GM18520 (cell line): Measurements from ENCODE around the gene PDGFA.
"Not testable (repeated sequence)": the region's sequence is repeated elsewhere in the genome, so short reads cannot be mapped to it uniquely, and the experiment has no call there.

Experiments used
- ATAC-seq: cut with Tn5 transposase; IDR thresholded peaks from one replicate; pipeline ENCODE4 v1.9.1; 2021; ENCODE audit not compliant: unreplicated experiment

The PDGFA gene

DNA sequence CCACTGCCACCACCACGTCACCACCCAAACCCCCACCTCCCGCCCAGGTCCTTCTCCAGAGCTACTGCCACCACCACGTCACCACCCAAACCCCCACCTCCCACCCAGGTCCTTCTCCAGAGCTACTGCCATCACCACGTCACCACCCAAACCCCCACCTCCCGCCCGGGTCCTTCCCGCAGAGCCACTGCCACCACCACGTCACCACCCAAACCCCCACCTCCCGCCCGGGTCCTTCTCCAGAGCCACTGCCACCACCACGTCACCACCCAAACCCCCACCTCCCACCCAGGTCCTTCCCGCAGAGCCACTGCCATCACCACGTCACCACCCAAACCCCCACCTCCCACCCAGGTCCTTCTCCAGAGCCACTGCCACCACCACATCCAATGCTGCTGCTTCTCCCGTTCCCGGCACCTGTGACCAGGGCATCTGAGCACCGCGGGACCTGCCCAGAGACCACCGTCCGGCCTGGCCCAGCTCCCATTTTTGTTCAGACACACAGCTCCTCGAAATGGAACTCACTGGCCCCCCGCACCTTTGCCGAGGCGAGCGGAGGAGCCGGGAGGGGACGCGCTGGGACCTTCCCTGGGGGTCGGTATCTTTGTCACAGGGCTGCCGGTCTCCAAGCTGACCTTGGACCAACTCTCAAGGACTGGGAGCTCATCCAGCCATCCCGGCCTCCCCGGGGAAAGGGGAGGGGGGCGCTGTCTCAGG lies 32.7 kb upstream of the PDGFA start:
- ATAC-seq = not testable (repeated sequence)

DNA sequence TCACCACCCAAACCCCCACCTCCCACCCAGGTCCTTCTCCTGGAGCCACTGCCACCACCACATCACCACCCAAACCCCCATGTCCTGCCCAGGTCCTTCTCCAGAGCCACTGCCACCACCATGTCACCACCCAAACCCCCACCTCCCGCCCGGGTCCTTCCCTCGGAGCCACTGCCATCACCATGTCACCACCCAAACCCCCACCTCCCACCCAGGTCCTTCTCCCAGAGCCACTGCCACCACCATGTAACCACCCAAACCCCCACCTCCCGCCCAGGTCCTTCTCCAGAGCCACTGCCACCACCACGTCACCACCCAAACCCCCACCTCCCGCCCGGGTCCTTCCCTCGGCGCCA lies 31.9 kb upstream of the PDGFA start:
- not testable (repeated sequence) for ATAC-seq

DNA sequence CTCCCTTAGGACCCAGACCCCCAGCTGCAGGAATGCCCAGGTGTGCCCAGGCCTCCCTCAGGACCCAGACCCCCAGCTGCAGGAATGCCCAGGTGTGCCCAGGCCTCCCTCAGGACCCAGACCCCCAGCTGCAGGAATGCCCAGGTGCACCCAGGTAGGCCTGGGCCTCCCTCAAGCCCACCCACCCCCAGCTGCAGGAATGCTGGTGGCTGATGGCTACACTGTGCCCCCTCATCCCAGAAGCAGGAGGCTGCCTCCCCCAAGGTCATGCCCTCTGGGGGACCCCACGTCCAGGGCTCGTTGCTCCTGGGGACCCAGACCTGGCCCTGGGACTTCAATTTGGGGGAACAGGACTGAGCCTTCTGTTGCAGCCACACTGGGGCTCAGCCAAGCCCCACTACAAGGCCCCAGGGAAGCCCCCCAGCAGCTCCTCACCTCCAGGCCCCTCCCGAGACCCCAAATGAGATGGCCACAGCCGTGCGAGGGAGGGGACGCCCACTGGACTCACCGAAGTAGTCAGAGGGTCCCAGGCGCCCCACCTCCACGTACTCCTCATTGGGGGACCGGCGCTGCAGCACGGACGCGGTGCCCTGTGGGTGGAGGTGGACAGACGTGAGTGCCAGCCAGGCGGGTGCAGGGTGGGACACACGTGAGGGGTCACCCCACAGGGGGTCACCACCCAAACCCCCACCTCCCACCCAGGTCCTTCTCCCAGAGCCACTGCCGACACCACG lies 31.4 kb upstream of the PDGFA start:
- ATAC-seq = no peak

DNA sequence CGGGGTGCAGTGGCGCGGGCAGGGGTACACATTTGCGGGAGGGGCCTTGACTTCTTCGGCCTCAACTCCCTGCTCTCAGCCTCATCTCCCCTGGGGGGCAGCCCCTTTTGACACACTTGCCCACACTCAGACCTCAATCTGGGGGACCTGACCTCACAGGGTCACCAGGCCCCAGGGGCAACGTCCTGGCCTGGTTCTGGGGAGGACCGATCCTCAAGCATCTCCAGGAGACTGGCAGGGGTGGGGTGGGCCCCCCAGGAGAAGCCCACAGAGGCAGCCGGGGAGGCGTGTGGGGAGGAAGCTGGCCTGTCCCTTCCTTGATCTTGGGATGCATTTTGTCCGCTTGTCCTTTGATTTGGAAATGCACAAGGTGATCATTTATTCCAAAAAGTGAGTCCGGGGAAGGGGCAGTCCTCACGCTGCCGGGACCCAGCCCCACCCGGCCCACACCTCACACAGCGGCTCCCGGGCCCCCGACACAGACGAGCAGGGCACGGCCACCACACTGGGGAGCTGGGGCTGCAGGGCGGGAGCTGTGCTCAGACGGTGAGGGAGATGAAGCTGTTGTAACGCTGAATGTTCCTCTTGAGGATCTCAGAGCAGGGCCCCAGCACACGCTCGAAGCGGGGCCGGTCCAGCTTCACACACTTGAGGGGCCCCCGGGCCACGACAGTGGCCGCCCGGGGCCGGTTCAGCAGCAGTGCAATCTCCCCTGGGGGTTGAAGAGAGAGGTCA lies 30.4 kb upstream of the PDGFA start:
- no peak for ATAC-seq

DNA sequence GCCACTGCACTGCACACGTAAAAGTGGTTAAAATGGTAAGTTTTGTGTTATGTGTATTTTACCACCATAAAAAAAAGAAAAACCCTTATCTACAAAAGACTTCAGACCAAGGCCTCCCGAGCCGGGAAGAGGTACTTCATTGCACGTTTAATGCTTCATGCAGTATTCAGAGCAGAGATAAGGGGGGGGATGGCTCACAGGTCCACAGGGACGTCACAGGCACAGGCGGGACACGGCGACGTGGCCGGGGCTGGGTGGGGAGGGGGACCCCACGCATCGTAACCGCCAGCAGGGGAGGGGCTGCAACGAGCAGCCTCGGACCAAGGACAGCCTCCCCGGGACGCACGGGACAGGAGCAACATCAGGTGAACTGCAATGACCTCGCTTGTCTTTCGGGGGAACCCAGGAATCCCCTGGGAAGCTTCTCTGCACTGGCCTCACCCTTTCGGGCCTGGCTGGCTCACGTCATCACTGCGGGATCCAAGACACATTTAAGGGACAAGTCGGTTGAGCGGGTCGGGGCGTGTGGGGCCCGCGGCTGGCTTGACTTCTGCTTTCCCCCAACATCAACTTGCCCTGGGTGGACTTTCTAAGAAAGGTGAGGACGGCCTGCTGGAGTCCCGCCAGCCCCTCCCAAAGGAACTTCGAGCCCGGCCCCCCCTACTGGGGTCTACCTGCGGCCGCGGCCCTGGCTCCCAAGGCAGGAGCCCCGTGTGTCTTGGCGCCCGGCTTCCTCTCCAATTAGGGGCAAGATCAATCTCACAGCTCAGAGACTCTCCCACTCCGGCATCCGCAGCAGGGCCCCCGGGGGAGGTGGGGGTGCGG lies 29.6 kb upstream of the PDGFA start:
- no peak for ATAC-seq

DNA sequence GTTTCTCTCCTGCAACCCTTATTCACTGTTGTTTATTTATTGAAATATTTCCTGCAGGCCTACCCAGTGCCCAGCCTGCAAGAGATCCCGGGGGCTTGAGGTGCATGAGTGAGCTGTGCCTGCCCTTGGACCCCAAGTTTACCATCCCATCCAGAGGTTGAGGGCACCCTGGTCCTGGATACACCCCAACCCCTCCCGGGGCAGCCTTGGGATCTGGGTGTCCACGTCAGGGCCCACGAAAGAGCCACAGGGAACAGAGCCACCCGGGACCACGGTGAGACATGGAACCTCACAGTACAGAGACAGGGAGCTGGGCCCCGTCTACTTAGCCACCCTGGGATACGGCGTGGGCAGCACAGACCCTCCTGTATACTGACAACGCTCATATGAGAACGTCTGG lies 28.8 kb upstream of the PDGFA start:
- ATAC-seq = no peak

DNA sequence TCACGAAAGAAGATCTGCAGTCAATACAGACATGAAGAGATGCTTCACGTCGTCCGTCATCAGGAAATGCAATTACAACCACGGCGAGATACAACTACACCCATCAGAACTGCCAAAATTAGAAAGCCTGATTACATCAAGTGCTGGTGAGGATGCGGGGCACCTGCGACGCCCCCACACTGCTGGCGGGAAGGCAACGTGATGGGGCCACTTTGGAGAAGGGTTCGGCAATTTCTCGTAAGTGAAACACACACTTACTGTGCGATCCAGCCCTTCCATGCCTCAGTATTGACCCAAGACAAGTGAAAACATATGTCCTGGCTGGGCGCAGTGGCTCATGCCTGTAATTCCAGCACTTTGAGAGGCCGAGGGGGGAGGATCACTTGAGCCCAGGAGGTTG lies 25.8 kb upstream of the PDGFA start:
- no peak for ATAC-seq

DNA sequence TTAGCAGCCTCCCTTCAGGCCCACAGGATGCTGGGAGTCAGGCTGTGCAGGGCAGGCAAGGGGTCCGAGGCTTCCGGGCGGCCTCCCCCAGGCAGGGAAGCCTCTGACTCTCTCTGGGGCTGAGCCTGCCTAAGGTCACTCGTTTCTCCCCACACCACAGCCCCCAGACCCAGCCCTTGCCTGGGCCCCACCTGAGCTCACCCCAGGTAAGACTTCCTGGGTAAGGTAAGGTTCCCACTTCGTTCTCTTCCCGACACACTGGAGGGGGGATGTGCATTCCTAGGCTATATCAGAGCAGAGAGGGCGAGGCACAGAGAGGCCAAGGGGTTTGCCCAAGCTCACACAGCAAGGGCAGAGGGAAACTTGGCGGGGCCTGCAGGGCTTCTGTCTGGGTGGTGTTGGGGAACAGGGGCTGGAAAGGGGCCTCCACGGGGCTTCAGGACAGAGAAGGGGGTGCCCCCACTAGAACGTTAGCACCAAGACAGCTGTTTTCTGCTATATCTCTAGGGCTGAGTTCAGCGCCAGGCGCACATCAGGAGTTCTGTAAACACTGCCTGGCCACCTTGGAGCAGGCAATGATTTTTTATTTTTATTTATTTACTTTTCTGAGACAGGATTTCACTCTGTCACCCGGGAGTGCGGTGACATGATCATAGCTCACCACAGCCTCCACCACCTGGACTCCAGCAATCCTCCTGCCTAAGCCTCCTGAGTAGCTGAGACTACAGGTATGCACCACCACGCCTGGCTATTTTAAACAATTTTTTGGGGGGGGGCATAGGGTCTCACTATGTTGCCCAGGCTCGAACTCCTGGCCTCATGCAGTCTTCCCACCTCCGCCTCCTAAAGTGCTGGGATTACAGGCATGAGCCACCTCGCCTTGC lies 24.9 kb upstream of the PDGFA start:
- no peak for ATAC-seq

DNA sequence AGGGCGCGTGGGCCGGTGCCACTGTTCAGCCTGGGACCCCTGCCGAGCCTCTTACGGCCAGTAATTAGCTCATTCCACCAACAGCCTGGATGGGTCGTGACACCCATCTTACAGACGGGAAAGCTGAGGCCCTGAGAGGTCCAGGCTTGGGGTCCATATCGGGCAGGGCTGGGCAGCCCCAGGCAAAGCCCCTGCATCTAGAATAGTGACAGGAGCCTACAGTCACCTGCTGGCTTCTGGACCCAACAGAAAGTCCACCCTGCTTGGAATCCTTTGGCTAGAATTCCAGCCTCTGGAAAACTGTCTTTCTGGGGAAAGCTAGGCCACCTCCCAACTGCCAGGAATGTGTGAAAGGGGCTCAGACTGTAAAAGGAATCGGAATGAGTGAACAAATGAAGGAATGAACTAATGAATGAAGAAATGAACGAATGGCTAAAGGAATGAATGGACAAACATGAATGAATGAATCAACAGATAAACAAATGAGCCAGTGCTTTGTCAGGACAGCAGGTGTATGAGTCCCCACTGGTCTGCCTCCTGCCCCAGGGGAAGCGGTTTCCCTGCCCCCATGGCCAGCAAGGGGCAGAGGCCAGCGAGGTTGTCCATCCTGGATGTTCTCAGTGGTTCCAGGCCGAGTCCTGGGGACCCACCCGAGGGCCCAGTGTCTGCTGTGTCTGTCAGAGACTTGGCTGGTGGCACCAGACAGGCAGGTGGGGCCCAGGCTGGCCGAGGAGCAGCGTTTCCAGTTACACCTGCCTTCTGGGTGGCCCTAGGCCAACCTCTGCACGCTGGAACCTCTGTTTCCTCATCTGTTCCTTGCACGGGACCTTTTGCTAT lies 24.1 kb upstream of the PDGFA start:
- ATAC-seq = no peak

DNA sequence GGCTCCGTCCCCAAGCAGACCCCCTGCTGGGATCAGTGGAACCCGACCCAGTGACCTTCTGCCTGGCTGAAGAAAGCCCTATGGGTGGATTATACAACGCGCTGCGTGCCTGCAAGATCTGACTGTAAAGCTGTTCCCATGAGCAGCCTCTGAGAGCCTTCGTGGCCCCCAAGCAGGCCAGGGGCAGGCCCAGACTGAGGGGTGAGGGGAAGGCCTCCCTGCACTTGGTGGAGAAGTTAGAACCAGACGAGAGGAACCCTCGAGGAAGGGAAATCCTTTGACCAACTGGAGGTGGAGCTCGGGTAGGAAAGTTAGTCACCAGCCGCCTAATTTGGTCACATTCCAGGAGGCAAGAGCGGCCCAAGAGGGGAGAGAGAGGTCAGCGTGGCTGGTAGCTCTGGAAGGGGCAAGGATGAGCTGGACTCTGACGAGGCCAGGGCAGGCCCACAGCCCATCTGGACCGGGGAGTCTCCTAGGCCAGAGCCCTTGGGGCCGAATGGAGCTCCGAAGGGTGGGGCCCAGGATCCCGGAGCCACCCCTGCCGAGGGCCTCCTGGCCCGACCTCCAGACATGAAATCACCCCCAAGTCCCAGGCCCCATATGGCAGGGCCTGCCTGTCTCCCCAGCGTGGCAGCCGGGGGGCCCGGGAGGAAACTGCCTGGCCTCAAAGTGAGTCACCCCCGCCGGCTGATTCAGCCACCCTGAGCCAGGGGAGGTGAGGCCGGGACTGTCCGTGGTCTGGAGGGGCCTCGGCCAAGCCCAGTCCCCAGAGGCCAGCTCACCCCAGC lies 23.3 kb upstream of the PDGFA start:
- ATAC-seq = no peak

DNA sequence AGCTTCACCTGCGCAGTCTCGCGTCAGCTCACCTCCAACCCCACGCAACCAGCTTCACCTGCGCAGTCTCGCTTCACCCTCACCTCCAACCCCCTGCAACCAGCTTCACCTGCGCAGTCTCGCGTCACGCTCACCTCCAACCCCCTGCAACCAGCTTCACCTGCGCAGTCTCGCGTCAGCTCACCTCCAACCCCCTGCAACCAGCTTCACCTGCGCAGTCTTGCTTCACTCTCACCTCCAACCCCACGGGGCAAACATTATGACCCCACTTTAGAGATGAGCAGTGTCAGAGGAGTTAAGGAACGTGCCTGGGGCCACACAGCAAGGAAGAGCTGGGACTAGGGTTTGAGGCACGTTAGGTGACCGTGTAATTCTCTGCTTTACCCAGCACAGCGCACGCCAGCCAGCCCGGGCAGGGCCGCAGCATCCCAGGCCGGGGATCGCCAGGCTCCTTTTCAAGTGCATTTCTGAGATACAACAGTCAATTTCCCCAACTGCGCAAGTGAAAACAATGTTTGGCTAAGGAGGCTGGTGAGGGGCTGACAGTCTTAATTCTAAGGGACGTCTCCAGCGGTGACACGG lies 22.6 kb upstream of the PDGFA start:
- ATAC-seq = no peak

DNA sequence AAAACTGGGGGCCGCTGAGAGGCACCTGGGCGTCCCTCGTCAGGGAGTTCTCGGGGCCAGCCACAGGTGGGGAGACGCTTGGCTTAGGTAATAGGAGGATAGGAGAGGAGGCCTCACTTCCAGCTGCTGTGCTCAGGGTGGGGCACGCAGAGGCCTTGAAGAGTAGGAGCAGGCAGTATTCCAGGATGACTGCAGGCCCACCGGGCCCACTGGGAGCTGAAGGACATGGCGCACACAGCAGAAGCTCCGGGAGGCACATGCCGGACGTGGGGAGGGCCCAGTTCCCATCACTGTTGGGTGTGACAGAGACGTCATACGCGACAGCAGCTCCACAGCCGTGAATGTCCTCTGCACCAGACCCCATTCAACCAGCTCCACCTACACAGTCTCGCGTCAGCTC lies 22.0 kb upstream of the PDGFA start:
- no peak for ATAC-seq

DNA sequence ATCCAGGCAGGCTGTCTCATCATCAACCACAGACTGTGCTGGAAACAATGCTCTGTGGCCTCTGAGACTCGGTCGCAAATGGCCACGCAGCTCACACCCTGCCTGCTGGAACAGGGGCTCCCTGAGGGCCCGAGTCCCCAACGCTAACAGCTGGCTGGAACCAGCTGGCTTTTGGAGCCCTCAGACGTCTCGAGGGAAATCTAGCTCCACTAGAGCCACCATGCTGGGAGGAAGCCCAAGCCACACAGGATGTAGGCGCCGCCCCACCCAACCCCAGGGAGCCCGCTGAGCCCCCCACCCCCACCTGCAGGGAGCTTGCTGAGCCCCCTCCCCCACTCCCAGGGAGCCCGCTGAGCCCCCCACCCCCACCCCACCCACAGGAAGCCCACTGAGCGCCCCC lies 21.4 kb upstream of the PDGFA start:
- ATAC-seq = no peak

DNA sequence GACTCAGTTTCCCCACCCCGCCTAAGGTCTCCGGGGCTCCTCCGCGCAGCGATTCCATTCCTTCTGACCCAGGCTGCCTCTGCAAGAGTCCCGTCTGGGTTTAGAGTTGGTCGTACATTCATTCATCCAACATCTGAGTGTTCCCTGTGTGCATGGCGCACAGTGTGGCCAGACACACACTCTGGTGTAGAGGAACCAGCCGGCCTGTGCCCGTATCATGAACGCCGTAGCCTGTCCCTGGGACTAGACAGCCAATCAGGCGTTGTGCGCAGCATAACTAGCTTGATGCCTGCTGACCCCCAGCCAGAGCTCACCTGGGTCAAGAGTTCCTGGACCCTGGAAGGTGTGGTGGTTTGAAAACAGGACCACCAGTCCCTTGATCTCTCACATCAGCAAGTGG lies 20.9 kb upstream of the PDGFA start:
- no peak for ATAC-seq

DNA sequence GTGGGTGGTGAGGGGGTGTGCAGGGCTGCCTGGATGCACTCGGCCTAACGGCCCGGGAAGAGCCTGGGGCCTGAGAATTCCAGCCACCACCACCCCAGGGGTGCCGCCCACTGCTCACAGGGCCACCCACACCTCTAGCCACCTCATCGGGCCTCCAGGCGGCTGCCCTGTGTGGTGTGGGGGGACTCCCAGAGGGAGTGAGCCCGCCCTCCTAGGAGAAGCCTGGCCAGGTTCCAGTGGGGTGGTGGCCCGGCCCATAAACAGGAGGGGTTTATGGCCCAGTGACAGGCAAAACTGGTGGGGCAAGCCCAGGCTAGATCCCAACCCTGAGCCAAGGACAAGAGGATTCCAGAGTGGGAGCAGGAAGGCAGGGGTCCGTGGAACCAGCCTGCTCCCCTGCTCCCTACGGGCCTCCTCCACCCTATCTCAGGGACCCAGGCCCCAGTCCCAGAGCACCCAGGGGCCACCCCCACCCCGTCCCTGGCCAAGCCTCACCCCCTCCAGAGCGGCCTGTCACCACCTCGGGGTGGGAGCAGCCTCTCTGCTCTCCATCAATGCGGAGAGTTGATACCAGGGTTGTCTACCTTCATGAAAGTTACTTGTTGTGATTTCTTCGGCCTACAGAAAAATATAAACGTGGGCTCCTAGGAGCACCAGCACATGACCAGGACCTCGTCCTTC lies 20.2 kb upstream of the PDGFA start:
- no peak for ATAC-seq

DNA sequence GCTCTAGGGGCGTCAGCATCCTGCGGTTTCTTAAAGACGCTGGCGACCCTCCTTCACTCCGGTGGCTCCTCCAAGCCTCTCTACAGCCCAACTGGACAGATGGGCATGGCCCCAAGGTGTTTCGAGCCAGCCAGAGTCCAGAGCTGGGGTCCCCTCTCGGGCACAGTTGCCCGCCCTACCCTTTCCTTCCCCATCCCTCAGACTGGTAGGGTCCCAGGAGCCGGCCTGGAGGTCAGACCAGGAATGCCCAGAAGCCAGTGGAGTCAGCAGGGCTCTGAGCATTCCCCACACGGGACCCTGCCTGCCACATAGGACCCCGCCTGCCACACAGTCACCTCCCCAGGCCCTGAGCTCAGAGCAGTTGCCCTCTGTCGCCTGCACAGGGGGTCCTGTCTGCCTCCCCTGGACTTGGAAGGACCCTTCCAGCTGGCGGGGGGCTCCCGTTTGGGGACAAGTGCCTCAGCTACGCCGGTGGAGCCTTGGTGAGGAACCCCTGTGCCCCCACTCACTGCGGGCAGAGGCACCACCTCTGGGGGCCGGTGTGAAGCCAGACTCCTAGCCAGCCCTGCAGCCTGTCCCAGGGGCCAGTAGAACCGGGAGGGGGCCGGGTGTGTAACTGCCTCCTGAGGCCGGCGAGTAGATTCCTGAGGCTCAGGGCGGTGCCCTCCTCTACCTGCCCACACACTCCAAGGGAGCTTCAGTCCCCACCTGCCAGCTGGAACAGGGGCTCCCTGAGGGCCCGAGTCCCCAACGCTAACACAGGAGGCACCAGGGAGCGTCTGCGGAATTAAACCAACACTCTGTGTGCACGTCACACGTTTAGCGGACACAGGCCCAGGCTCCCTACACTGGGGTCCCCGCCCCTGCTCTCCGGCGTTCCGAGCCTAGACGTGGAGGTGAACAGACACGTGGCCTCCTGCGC lies 19.4 kb upstream of the PDGFA start:
- ATAC-seq = no peak
